HFFc6 (cell line): ENCODE measurements around the gene GNB1. TPM values are rescaled to one million over a fixed set of nuclear protein-coding genes. Genes with fewer than 3 reads are reported as not detected.

ENCODE experiments used
- DNase-seq: peaks from one replicate; pipeline ENCODE4 v3.0.0-alpha.2; 2018
- H3K27ac Mint-ChIP-seq: 2 replicates; pipeline ENCODE4 v1.8.0; 2020; ENCODE audit warnings: mild to moderate bottlenecking, mixed read lengths
- H3K27me3 Mint-ChIP-seq: 2 replicates; pipeline ENCODE4 v1.8.0; 2021; ENCODE audit warnings: mild to moderate bottlenecking, moderate library complexity, mixed read lengths; ENCODE audit not compliant: insufficient read depth
- H3K36me3 Mint-ChIP-seq: 2 replicates; pipeline ENCODE4 v1.8.0; 2021; ENCODE audit warnings: low read depth, mixed read lengths
- H3K4me1 Mint-ChIP-seq: 2 replicates; pipeline ENCODE4 v1.8.0; 2020; ENCODE audit warnings: low read depth, mixed read lengths
- H3K4me3 Mint-ChIP-seq: 2 replicates; pipeline ENCODE4 v1.8.0; 2020; ENCODE audit warnings: mild to moderate bottlenecking, moderate library complexity, mixed read lengths
- H3K9me3 Mint-ChIP-seq: 2 replicates; pipeline ENCODE4 v1.8.0; 2020; ENCODE audit warnings: mild to moderate bottlenecking, mixed read lengths
- long read RNA-seq: library from polyadenylated mRNA; unstranded; transcript quantifications from one replicate; pipeline ENCODE4 v2.0.0, GENCODE V29; 2019
- total RNA-seq, 6 experiments: library from RNA; stranded (reverse); fragmentation: NEBNext Ultra II Directional; extraction: Animal tissue kit (Norgen Biotek cat#: 25700); gene quantifications; 2 replicates in 1 of 6; 3 replicates in 5 of 6; pipeline ENCODE4 v1.2.3, GENCODE V29; 2021
- TF ChIP-seq, protein P1 (sequence below): fragments of 200-600 bp; sonication (generic); IDR thresholded peaks from 2 replicates; pipeline ENCODE4 v1.5.0; 2021; ENCODE audit warnings: antibody characterized with exemption, mild to moderate bottlenecking

GNB1 gene
- total RNA-seq = 100 to 1,000 TPM; 502 to 618 (median 574) TPM
- long read RNA-seq, transcript GNB1-201 (12 exons, 3,132 nt) = major isoform, 9 of 100 reads
- long read RNA-seq, partial matches to known transcripts = 66 of 100 reads
- long read RNA-seq, other reads (novel, unspliced or antisense) = 20 of 100 reads

DNA sequence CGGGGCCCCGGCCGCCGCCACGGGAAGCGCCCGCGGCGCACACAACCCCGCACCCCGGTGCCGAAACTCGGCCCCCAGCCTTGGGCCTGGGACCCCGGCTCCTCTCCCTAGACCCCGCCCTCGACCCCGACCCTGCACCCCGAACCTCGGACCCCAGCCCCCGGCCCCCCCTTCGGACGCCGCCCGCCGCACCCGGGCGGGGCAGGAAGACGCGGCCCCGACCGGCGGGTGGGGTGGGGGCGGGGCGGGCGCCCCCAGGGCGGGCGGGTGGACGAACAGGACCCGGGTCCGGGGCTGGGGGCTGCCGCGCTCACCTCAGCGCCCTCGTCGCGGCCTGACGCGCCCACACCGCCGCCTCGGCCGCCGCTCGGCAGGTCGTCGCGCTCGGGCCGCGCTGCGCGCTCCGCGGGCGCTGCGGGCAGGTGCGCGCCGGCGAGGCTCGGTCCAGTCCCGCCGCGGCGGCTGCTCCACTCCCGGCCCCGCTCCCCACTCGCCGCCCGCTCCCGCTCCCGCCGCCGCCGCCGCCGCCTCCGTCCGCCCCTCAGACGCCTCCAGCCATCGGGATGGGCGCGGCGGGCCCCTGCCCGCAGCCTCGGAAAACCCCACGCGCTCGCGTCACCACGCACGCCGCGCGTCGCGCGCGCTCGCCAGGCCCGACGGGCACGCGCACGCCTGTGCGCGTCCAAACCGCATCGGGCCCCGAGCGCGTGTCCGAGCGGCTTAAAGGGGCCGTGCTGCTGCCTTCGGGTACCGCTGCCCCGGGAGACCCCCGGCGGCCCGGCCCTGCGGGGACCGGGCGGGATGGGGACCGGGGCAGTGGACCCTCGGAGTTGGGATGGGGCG, at the start of gene GNB1:
TSS of gene GNB1 (minus strand) at position 582 of the 843 bp plus-strand sequence. CDS start 65,634 bp downstream, outside the sequence.
- peaks cover 48% of the 10 kb centered on the region for H3K4me1 Mint-ChIP-seq
- peak within 1 kb of the TSS; percentile 95 for H3K4me3 Mint-ChIP-seq
- peak within 1 kb of the TSS; percentile 86 for H3K27ac Mint-ChIP-seq
- peaks cover 5% of the 10 kb centered on the region for H3K27me3 Mint-ChIP-seq
- peak; percentile 74 for DNase-seq
- TF ChIP-seq, protein P1, sequence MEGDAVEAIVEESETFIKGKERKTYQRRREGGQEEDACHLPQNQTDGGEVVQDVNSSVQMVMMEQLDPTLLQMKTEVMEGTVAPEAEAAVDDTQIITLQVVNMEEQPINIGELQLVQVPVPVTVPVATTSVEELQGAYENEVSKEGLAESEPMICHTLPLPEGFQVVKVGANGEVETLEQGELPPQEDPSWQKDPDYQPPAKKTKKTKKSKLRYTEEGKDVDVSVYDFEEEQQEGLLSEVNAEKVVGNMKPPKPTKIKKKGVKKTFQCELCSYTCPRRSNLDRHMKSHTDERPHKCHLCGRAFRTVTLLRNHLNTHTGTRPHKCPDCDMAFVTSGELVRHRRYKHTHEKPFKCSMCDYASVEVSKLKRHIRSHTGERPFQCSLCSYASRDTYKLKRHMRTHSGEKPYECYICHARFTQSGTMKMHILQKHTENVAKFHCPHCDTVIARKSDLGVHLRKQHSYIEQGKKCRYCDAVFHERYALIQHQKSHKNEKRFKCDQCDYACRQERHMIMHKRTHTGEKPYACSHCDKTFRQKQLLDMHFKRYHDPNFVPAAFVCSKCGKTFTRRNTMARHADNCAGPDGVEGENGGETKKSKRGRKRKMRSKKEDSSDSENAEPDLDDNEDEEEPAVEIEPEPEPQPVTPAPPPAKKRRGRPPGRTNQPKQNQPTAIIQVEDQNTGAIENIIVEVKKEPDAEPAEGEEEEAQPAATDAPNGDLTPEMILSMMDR = no peak
- no peaks in the 10 kb centered on the region for H3K9me3 Mint-ChIP-seq
- peaks cover 22% of the 10 kb centered on the region for H3K36me3 Mint-ChIP-seq

DNA sequence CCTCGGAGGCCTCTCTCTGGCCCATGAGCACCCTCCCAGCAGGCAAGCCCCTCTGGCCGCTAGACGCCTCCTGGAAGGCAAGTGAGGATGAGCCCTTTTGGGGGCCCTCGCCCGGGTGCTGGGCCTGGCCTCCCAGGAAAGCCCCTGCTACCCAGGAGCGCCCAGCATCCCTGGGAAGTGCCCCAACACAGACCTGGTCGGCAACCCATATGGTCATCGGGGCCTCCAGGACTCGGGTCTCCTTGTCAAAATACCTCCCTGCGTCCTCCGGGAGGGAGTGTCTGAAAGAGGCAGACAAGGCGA, 49.2 kb upstream of the GNB1 start:
- H3K27me3 Mint-ChIP-seq = peaks cover 23% of the 10 kb centered on the region
- H3K4me3 Mint-ChIP-seq = no peak overlapping the region
- H3K36me3 Mint-ChIP-seq = no peaks in the 10 kb centered on the region
- H3K27ac Mint-ChIP-seq = no peak overlapping the region
- H3K4me1 Mint-ChIP-seq = no peaks in the 10 kb centered on the region
- DNase-seq = no peak
- TF ChIP-seq, protein P1 = no peak
- peaks cover 7% of the 10 kb centered on the region for H3K9me3 Mint-ChIP-seq

DNA sequence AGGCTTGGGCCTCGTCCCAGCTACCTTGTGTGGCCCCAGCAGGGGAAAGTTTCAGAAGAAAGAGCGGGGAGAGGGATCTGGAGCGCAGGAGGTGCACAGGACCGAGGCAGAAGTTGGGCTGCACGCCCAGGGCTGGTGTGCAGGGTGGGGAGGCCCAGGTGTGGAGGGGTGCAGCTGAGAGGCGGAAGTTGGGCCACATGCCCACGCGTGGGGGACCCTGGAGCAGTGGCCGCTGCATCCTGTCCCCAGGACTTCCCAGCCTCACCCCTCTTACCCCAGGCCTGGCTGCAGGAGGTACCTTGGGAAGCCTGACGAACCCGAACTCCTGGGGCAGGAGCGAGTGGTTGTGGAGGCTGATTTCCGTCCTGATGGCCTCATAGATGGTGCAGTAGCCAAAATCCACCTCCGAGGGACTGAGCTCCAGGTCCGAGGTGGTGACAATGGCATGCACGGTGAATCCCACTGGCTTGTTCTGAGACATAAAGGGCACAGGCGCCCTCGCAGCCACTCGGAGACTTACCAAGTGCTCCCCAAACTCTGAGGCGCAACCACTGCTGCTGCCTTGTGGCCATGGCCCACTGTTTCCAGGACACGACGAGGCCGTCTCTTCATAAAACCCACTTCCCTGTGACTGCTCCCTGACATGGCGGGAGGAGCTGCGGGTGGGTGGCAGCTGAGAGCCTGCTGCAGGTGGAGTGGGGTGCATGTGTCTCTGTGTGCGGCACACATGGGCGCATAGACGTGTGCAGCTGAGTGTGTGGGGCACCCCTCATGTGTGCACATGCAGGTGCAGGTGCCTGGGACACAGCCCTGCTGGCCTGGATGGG, 48.6 kb upstream of the GNB1 start:
- DNase-seq = no peak
- Mint-ChIP-seq H3K4me1 (no peaks in the 10 kb centered on the region), H3K4me3 (no peak overlapping the region), H3K36me3 (no peaks in the 10 kb centered on the region), H3K9me3 (peaks cover 10% of the 10 kb centered on the region), H3K27ac (no peak overlapping the region), H3K27me3 (peaks cover 23% of the 10 kb centered on the region)
- TF ChIP-seq, protein P1 = no peak

DNA sequence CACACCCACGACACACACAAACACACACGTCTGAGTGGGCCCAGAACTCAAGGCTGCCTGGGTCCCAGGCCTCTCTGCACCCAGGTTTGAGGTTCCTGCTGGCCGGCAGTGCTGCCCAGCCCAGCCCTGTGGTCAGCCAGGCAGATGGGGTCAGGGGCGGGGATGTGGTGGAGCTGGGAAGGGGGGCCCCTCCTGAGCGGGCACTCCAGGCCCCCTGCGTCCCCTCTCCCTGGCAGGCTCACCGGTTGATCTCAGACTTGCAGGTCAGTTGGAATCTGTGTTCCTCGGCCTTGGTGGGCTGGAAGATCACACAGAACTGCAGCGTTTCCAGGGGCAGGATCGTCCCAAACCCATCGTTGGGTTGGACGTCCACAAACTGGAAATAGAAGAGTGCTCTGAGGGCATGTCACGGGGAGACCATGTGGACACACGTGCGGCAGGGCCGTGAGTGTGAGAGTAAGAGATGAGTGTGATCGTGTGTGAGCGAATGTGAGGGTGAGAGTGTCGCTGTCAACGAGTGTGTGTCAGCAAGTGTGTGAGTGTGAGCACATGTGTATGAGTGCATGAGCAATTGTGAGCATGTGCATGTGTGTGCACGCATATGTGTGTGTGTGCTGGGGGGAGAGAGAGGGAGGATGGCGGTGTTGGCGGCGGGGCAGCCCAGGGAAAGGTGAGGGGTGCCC, 47.9 kb upstream of the GNB1 start:
- peaks cover 18% of the 10 kb centered on the region for H3K9me3 Mint-ChIP-seq
- DNase-seq = no peak
- no peak overlapping the region for H3K4me3 Mint-ChIP-seq
- H3K27ac Mint-ChIP-seq = no peak overlapping the region
- peaks cover 21% of the 10 kb centered on the region for H3K27me3 Mint-ChIP-seq
- no peaks in the 10 kb centered on the region for H3K36me3 Mint-ChIP-seq
- TF ChIP-seq, protein P1 = no peak
- no peaks in the 10 kb centered on the region for H3K4me1 Mint-ChIP-seq

DNA sequence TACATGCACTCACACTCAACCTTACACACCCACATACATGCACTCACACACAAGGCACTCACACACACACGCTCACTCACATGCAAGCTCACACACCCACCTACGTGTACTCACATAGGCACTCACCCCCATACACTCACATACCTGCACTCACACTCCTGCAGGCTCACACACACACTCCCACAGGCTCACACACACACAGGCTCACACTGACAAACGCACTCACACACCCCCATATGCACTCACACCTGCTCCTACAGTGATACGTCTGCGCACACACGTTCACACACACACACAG, 47.3 kb upstream of the GNB1 start:
- Mint-ChIP-seq H3K4me1 (no peaks in the 10 kb centered on the region), H3K27ac (no peak overlapping the region), H3K36me3 (no peaks in the 10 kb centered on the region), H3K9me3 (peaks cover 23% of the 10 kb centered on the region), H3K27me3 (peaks cover 21% of the 10 kb centered on the region), H3K4me3 (no peak overlapping the region)
- no peak for DNase-seq
- TF ChIP-seq, protein P1 = no peak
